NCI-H748 (cell line): ENCODE data around the gene NMD3.

ENCODE experiments used
- DNase-seq: peaks from one replicate; lab custom pipeline; 2025; ENCODE audit not compliant: unreplicated experiment; lab: John Stamatoyannopoulos, UW

NMD3 gene

GRCh38 chr3:161230621-161231171 lies 9.6 kb downstream of the NMD3 start:
- DNase-seq = no peak

- no peak for DNase-seq
Measured at GRCh38 chr3:161231861-161232260, 10.8 kb downstream of the NMD3 start.

GRCh38 chr3:161233557-161233956 lies 12.4 kb downstream of the NMD3 start:
- no peak for DNase-seq

- no peak for DNase-seq
Measured at GRCh38 chr3:161236240-161236639, 15.1 kb downstream of the NMD3 start.

- no peak for DNase-seq
Measured at GRCh38 chr3:161239700-161240099, 18.6 kb downstream of the NMD3 start.

GRCh38 chr3:161244538-161244937 lies 23.4 kb downstream of the NMD3 start:
- no peak for DNase-seq

- no peak for DNase-seq
Measured at GRCh38 chr3:161247049-161247448, 25.9 kb downstream of the NMD3 start.

GRCh38 chr3:161250116-161250515 lies 29.0 kb downstream of the NMD3 start:
- no peak for DNase-seq

GRCh38 chr3:161251716-161252115 lies 30.6 kb downstream of the NMD3 start:
- DNase-seq = no peak

GRCh38 chr3:161252143-161252542 lies 31.0 kb downstream of the NMD3 start:
- no peak for DNase-seq

GRCh38 chr3:161253711-161254110 lies 32.6 kb downstream of the NMD3 start:
- no peak for DNase-seq

- no peak for DNase-seq
Measured at GRCh38 chr3:161254861-161255260, 33.8 kb downstream of the NMD3 start.

GRCh38 chr3:161263057-161263456 lies 41.9 kb downstream of the NMD3 start:
- DNase-seq = no peak

GRCh38 chr3:161264852-161265251 lies 43.7 kb downstream of the NMD3 start:
- DNase-seq = no peak

- no peak for DNase-seq
Measured at GRCh38 chr3:161265916-161266571, 44.9 kb downstream of the NMD3 start.

GRCh38 chr3:161266731-161267150 lies 45.6 kb downstream of the NMD3 start:
- DNase-seq = peak; percentile 68

GRCh38 chr3:161267646-161268045 lies 46.5 kb downstream of the NMD3 start:
- no peak for DNase-seq

- no peak for DNase-seq
Measured at GRCh38 chr3:161268601-161269000, 47.5 kb downstream of the NMD3 start.

GRCh38 chr3:161270991-161271390 lies 49.9 kb downstream of the NMD3 start:
- DNase-seq = no peak

- no peak for DNase-seq
Measured at GRCh38 chr3:161271646-161272045, 50.5 kb downstream of the NMD3 start.

- DNase-seq = no peak
Measured at GRCh38 chr3:161272524-161272923, 51.4 kb downstream of the NMD3 start.

- peak; percentile 59 for DNase-seq
Measured at GRCh38 chr3:161273589-161274218, 52.6 kb downstream of the NMD3 start.
